GM19240 (cell line): ENCODE measurements around the gene RSAD2.
"Not testable (repeated sequence)": the region's sequence is repeated elsewhere in the genome, so short reads cannot be mapped to it uniquely, and the experiment has no call there.

Experiments
- DNase-seq: peaks from one replicate; pipeline ENCODE4 v3.0.0; 2011; ENCODE audit warnings: low spot score; ENCODE audit not compliant: insufficient read length

The RSAD2 gene, protein sequence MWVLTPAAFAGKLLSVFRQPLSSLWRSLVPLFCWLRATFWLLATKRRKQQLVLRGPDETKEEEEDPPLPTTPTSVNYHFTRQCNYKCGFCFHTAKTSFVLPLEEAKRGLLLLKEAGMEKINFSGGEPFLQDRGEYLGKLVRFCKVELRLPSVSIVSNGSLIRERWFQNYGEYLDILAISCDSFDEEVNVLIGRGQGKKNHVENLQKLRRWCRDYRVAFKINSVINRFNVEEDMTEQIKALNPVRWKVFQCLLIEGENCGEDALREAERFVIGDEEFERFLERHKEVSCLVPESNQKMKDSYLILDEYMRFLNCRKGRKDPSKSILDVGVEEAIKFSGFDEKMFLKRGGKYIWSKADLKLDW

DNA sequence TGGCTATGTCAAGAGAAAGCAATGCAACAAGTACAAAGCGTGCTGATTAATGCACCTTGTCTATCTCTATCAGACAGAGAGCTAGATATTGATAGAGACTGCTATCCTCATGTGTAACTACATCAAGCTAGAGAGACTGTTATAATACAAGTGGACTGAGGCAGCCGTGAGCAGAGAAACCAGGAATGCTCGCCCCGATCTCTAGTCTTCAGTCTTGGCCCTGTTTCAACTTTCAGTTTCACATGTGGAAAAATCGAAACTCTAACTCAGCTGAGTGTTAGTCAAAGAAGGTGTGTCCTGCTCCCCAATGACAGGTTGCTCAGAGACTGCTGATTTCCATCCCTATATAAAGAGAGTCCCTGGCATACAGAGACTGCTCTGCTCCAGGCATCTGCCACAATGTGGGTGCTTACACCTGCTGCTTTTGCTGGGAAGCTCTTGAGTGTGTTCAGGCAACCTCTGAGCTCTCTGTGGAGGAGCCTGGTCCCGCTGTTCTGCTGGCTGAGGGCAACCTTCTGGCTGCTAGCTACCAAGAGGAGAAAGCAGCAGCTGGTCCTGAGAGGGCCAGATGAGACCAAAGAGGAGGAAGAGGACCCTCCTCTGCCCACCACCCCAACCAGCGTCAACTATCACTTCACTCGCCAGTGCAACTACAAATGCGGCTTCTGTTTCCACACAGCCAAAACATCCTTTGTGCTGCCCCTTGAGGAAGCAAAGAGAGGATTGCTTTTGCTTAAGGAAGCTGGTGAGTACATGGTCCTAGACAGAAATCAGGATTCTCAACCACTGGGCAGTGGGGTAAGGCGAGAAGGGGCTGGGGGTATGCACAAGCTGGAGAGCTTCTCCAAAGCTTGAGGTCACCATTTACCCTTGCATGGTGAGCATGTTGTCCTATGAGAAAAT lies at the start of gene RSAD2:
Gene RSAD2 (plus strand): TSS at position 376 of the 903 bp plus-strand sequence. CDS start 24 bp downstream, at position 400.
- DNase-seq, result no peak

DNA sequence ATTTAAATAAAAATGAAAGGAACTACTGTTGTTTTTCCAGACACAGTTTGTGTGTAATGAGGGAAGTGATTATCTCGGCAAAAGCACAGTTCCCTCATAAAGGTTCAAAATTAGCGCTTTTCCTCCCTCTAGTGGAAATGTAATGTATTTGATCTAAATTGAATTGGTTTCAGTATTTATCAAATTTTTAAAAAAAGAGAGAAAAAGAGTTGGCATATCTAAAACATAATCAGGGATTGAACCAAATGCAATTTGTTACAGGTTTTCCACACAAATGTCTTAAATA lies 49.3 kb upstream of the RSAD2 start:
- DNase-seq, result no peak

DNA sequence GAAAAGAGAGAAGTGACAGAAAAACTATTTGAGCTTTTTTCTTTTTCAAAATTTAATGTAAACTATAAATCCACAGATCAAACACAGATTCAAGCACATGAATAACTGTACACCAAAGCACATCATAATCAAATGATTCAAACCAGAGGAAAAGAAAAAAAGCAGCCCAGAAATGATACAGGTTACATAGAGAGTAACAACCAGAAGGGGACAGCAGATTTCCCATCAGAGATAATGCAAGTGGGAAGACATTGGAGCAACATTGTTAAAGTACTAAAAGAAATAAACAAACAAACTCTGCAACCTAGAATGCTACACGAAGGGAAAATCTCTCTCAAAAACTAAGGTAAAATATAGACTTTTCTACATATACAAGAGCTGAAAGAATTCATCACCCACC lies 46.3 kb upstream of the RSAD2 start:
- no peak for DNase-seq

DNA sequence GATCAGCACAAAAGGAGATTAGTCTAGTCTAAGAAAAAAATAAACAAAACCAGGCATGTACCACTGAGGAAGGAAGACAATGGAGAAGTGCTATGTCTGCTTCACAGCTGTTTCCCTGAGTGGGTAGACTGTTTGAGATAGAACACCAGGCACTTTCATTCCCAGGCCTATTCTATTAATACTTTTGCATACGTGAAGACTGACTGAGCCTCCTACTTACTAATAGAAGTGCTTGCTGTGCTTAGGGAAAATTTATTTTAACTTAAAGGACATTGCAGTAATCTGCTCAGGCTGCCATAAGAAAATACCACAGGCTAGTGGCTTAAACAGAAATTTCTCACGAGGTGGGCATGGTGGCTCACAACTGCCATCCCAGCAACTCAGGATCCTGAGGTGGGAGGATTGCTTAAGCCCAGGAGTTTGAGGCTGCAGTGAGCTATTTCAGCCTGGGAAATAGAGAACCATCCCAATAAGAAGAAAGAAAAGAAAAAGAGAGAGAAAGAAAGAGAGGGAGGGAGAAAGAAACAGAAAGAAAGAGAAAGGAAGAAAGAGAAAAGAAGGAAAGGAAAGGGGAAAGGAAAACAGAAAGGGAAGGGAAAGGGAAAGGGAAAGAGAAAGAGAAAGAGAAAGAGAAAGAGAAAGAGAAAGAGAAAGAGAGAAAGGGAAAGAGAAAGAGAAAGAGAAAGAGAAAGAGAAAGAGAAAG lies 44.8 kb upstream of the RSAD2 start:
- no peak for DNase-seq

DNA sequence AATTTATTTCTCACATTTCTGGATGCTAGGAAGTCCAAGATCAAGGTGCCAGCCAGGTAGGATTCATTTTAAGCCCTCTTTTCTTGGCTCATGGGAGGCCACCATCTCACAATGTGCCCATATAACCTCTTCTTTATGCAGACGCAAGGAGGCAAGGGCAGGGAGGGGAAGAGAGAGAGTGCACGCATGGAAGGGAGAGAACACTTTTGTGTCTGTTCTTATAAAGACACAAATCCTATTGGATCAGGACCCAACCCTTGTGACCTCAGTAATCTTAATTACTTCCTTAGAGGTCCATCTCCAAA lies 44.3 kb upstream of the RSAD2 start:
- DNase-seq, result no peak

DNA sequence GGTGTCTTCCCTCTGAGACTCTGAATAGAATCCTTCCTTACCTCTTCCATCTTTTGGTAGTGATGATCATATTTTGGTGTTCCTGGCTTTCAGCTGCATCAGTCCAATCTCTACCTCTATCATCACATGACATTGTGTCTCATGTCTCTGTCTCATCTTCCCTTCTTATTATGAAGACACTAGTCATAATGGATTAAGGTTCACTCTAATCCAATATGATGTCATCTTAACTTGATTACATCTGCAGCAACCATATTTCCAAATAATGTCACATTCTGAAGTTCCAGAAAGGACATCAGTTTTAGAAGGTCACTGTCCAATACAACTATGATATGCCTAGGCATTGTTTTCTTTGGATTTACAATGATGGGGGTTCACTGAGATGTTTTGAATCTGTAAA lies 43.4 kb upstream of the RSAD2 start:
- no peak for DNase-seq

DNA sequence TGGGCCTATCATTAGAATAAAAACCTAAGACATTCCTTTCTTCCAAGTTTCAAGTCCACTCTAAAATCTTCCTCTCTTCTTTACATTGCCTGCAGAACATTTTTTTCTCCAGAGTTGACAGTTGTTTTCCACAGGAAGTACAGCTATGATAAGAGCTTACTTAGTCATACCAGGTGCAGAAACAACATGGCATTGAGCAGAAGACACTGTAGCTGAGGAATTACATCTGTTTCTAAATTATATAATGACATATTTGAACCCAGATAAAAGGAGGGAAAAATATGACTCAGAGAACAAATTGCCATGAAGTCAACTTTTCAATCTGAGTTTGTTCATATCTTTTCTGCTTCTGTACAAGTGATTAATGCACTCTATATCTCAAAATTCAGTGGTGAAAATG lies 42.1 kb upstream of the RSAD2 start:
- DNase-seq, result no peak

DNA sequence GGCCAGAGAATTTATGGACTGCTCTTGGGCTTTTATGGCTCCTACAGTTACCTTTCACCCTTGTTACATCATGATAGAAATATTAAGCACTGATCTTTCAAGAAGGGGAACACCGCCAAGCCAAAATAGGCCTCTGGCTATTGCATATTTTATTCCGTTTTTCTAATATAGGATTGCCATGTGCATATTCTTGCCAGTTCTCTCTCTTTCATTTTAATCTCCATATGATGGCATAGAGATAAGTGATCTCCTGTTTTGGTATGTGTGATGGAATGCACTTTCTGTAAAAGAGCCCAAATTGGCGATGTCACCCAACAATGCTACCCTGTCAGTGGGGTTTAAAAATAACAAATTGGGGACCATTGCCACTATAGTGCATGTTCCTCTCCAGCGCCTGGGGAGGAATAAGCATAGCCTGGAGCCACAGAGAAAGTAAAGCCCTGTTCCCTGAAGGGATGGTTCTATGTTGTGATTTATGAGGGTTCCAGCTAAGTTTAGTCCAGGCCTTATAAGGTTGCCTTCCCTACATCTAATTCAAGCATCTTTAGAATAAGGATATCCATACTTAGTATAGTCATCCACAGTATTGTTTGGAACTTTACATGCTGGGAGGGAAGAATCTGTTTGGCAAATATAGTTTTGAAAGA lies 38.8 kb upstream of the RSAD2 start:
- DNase-seq, result no peak

DNA sequence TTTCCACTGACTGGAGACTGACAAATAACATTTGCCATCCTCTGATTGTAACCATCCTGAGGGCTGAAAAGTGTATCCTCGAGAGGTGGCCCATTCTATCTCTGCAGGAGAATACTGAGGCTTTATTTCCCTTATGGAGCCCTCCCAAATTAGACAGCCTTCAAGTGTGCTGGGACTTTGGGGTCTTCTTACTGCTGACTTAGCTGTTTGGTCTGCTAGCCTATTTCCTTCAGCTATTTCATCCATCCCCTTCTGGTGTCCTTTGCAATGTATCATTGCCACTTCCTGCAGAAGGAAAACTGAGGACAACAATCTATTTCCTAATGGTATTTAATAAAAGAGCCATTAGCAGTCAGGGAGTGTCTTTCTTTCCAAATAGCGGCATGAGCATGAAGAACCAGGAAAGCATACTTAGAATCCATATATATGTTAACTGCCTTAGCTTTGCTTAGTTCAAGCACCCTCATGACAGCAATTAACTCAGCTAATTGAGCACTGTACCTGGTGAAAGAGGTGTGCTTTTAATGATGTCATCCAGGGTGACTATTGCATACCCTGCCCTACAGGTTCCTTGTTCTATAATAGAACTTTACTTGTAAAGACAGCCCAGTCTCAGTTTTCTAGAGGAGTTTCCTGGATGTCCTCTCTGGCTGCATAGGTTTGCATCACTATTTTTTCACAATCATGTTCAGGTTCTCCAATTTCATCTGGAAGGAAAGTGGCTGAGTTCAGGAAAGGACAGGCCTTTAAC lies 35.9 kb upstream of the RSAD2 start:
- DNase-seq, result no peak

DNA sequence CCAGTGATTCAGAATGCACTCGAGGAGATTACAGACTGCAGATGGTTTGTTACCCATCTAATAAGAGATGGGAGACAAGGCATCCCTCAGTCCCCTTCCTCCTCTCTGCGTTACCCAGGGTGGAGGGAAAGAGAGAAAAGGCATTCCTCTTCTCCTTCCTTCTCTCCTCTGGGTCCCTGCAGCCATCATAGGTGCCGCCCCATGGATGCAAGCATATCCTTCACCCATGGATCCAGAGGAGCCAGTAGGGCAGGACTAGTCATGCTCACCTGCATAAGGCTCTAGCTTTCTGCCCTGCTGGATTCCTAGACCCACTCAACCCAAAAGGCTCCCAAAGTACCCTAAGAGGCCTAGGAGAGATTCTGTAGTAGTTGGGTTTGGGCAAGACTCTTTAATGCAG lies 32.3 kb upstream of the RSAD2 start:
- DNase-seq, result no peak

DNA sequence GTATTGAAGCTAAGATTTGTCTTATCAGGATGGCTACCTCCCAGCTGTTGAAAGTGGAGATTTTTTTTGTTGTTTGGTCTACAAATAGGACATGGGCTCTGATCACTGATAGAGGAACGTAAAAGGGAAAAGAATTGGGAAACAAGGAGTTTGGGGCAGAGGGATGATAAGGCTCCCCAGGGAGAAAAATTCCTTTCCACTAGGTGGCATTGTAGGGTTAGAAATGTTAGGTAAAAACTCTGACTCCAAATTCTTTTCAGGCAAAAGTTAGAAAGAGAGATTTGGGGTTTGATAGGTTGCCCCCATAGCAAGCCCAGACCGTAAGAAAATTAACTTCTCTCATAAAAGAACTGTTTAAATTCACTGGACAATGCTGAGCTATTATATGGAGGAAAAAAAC lies 31.7 kb upstream of the RSAD2 start:
- DNase-seq, result no peak

DNA sequence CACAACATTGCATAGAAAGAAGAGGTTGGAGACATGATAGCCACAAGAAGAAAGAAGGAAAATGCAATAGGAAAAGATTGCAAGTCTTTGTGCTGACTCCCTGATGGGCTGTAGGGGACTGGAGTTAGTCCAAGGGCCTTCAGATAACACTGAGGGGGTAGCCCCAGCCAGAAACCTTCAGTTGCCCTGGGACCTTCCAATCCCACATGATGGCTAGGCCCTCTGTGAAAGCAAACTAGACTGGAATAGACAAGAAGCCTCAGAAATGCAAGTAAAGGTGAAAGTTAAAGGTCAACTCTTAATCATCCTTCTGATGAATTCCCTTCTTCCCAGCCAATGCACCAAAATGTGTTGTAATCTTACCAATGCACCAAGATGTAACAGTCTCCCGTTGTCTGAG lies 31.0 kb upstream of the RSAD2 start:
- DNase-seq, result no peak

DNA sequence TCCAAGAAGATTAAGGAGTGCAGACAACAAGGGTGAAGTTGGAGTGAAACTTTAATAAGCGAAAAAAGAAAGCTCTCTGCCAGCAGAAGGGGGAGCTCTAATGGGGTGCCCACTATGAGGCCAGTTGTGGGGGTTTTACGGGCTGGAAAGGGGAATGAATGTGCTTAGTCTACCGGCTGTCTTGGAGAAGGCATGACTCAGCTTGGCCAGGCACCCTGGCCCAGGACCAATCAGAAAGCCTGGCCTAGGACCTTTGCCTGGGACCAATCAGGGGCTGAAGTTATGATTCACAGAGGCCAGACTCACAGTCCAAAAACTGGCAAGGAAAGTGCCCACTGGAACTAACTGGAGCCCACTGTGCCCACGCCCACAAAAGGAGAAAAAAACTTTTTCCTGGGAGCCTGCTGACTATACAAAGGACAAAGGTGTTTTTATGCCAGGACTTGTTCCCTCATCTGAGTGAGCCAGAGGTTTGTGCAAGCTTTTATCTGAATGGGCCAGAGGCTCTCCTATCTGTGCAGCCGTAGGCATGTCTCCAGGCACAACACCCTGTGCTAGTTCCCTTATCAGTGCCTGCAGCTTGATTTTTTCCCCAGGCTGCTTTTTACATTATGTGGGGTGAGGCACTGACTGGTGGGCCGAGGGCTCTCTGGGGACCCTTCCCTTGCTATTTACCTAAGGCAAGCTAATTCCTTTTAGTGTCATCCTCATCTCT lies 30.5 kb upstream of the RSAD2 start:
- DNase-seq, result no peak

DNA sequence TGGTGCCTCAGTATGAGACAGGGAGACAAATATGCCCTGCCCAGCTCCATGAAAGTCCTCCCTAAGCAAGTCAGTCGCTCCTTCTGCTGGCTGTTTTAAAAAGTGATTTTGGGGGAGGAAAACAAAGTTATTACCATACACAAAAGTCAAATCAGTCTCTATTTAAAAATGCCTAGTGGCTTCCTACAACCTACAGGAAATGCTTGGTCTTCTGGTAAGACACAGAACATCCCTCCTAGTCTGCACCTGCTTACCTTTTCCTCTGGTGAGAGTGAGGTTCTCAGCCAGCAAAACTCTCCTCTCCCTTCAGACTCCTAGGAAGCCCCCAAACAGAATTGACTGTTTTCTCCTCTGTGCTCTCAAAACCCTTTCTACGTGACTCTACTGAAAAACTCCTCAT lies 25.4 kb upstream of the RSAD2 start:
- DNase-seq, result no peak

DNA sequence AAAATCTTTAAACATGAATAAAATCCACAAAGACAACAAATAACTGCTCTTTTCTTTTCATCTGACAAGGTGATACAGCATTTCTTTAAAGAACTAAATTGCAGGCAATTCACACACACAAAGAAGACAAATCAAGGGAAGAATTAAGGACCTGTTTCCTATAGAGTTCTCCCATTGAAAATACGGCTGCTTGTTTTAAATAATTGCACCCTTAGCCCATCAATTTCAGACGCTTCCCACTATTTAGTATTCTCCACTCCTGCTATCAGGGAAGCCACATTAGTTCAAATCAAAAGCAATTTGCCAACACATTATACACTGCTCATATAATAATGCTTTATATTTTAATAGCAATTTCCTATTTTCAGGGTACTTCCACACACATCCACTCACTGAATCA lies 23.2 kb upstream of the RSAD2 start:
- DNase-seq, result no peak

DNA sequence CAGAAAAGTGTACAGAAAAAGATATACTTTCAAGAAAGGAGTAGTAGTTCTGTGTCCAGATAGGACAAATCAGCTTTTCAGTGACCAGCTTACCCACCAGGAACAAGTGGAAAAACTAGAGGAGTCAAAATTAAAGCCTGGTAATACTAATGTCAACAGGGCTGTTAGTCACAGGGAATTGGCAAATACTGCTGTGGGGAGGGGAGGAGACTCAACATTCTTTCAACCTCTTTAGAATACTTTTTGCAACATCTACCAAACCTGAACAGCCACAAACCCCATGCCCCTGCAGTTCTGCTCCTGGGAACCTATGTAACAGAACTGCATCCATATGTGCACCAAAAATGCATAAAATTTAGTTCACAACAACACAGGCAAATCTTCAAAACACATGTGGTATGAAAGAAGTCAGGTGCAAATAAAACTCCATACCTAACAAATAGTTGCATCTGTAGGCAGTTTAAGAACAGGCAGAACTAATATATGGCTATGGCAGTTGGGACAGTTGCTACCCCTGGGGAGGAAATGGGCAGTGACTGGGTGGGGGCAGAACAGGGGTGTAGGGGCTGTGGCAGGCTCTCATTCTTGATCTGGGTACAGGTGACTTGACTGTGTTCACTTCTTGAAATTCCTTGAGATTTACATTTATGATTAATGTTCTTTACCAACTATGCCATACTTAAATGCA lies 21.6 kb upstream of the RSAD2 start:
- no peak for DNase-seq

DNA sequence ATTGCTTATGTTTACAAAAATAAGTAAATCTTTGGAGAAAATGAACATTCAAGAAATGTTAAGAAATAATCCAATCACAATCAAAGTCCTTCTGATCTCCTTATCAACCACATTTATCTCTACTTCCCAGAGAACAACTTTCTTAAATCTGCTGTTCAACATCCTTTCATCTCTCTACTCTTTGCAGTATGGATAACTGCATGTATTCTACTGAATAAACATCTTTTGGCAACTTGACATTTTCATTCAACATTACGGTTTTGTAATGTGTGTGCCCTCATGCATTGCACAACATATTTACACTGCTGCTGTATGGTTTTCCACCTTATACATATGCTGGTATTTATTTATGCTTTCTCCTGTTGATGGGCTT lies 21.0 kb upstream of the RSAD2 start:
- no peak for DNase-seq

DNA sequence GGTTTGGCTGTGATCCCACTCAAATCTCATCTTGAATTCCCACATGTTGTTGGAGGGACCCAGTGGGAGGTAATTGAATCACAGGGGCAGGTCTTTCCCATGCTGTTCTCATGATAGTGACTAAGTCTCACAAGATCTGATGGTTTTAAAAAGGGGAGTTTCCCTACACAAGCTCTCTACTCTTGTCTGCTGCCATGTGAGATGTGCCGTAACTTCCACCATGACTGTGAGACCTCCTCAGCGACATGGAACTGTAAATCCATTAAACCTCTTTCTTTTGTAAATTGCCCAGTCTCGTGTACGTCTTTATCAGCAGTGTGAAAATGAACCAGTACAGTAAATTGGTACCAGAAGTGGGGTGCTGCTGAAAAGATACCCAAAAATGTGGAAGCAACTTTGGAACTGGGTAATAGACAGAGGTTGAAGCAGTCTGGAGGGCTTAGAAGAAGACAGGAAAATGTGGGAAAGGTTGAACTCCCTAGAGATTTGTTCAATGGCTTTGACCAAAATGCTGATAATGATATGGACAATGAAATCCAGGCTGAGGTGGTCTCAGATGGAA lies 19.0 kb upstream of the RSAD2 start:
- not testable (repeated sequence) for DNase-seq

DNA sequence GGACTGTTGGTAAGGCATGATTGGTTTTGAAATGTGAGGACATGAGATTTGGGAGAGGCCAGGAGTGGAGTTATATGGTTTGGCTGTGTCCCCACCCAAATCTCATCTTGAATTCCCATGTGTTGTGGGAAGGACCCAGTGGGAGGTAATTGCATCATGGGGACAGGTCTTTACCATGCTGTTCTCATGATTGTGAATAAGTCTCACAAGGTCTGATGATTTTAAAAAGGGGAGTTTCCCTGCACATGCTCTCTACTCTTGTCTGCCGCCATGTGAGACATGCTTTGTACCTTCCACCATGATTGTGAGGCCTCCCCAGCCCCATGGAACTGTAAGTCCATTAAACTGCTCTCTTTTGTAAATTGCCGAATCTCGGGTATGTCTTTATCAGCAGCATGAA lies 17.3 kb upstream of the RSAD2 start:
- DNase-seq, result no peak

DNA sequence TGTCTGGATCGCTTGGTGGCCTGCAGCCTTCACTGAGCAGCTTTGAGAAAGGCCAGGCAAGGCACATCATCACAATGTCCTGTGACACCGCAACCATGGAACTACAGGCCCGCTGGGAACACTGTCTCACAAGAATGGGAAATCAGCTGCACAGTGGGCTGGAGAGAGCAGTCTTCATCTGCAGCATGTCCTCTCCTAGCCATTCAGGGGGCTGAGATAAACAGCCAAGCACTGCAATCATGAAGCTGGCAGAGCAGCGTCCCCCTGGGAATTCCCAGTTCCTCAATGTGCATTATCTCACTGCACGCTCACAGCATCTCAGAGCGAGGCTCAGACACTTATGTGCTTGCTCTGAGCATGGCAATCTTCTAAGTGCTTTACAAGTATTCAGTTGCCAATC lies 13.8 kb upstream of the RSAD2 start:
- DNase-seq, result no peak
